GM12878 (cell line): ENCODE data around the gene SEMA4D. TPM values are rescaled to one million over a fixed set of nuclear protein-coding genes. Genes with fewer than 3 reads are reported as not detected.

ENCODE experiments used
- ATAC-seq: fragments of 200-7000 bp; cut with Tn5 transposase; 3 replicates; pipeline ENCODE4 v1.9.1; 2020; ENCODE audit warnings: mild to moderate bottlenecking, moderate library complexity
- BruUV-seq: library from RNA; stranded (reverse); fragments of 400-500 nt; replicated peaks from 2 replicates; lab custom pipeline; 2021; lab: Mats Ljungman, UMichigan
- CTCF ChIA-PET: fragments of 300-600 bp; sonication (Branson Sonifier 250); formaldehyde crosslinking; extraction: SDS; loops from one replicate; lab custom pipeline; 2021; ENCODE audit warnings: inconsistent platforms; lab: Yijun Ruan, JAX
- POLR2A ChIA-PET: fragments of 350-600 bp; formaldehyde crosslinking; extraction: SDS; loops from one replicate; lab custom pipeline; 2021; ENCODE audit warnings: inconsistent platforms; lab: Charles Lee
- RAD21 ChIA-PET: fragments of 300-600 bp; sonication (Branson Sonifier 250); formaldehyde crosslinking; loops from one replicate; lab custom pipeline; 2023; ENCODE audit warnings: antibody characterized with exemption; ENCODE audit not compliant: unreplicated experiment; lab: Charles Lee
- SMC1A ChIA-PET: fragments of 300-600 bp; sonication (Branson Sonifier 250); formaldehyde crosslinking; loops from one replicate; lab custom pipeline; 2023; ENCODE audit not compliant: unreplicated experiment, uncharacterized antibody; lab: Charles Lee
- DNase-seq: peaks from one replicate; pipeline ENCODE4 v3.0.0-alpha.2; 2011; ENCODE audit warnings: low read depth, low spot score
- FAIRE-seq: peaks from 3 replicates; lab custom pipeline; 2011; peaks lifted over from hg19 to GRCh38; lab: Jason Lieb, UNC
- H2AFZ ChIP-seq: 2 replicates; pipeline ENCODE4 v1.6.0; 2011; ENCODE audit warnings: low read depth, low read length, control low read depth; ENCODE audit not compliant: control insufficient read depth
- H3K27ac ChIP-seq: 2 replicates; pipeline ENCODE4 v1.5.1; 2011; ENCODE audit warnings: control low read depth; ENCODE audit not compliant: control insufficient read depth, insufficient read depth
- H3K27me3 ChIP-seq, 2 experiments: replicated peaks in 1 of 2; 2 replicates each; pipeline versions ENCODE4 v1.6.0 to v1.6.1; 2011; ENCODE audit warnings: low read length in 1 of 2; ENCODE audit not compliant: control insufficient read depth in 2 of 2, insufficient read depth in 2 of 2
- H3K36me3 ChIP-seq, 2 experiments: 2 replicates each; pipeline ENCODE4 v1.5.1; 2011; ENCODE audit warnings: low read length in 1 of 2; ENCODE audit not compliant: control insufficient read depth in 2 of 2, insufficient read depth in 2 of 2
- H3K4me1 ChIP-seq: 2 replicates; pipeline ENCODE4 v1.6.1; 2011; ENCODE audit warnings: mild to moderate bottlenecking, low read length, moderate library complexity, mixed read lengths; ENCODE audit not compliant: control insufficient read depth, insufficient read depth
- H3K4me2 ChIP-seq: 2 replicates; pipeline ENCODE4 v1.6.0; 2011; ENCODE audit warnings: control low read depth; ENCODE audit not compliant: control insufficient read depth, insufficient read depth
- H3K4me3 ChIP-seq: fragments of 200-600 bp; sonication (generic); 2 replicates; pipeline ENCODE4 v1.5.1; 2016
- H3K79me2 ChIP-seq: 2 replicates; pipeline ENCODE4 v1.6.0; 2011; ENCODE audit warnings: low read length; ENCODE audit not compliant: control insufficient read depth, insufficient read depth
- H3K9ac ChIP-seq: 2 replicates; pipeline ENCODE4 v1.8.0; 2011; ENCODE audit warnings: low read length, control low read depth, mixed read lengths; ENCODE audit not compliant: control insufficient read depth, insufficient read depth
- H3K9me3 ChIP-seq: replicated peaks from 3 replicates; pipeline ENCODE4 v1.5.1; 2011; ENCODE audit warnings: mild to moderate bottlenecking, low read length; ENCODE audit not compliant: control insufficient read depth, insufficient read depth
- H4K20me1 ChIP-seq: 2 replicates; pipeline ENCODE4 v1.6.0; 2011; ENCODE audit not compliant: control insufficient read depth, insufficient read depth
- CTCF ChIP-seq, 3 experiments: IDR thresholded peaks in 2 of 3; conservative IDR thresholded peaks in 1 of 3; 2 replicates each; pipeline ENCODE4 v1.5.1; 2011; ENCODE audit warnings: low read depth in 3 of 3, low read length in 3 of 3, mild to moderate bottlenecking in 3 of 3, control low read depth in 2 of 3, moderate library complexity in 2 of 3, inconsistent platforms in 1 of 3, mixed read lengths in 1 of 3; ENCODE audit not compliant: control insufficient read depth in 2 of 3, insufficient read depth in 1 of 3; ENCODE audit errors: extremely low read depth in 1 of 3
- JUNB ChIP-seq: IDR thresholded peaks from 2 replicates; pipeline ENCODE4 v1.6.1; 2016; ENCODE audit warnings: antibody characterized with exemption, mild to moderate bottlenecking
- NKRF ChIP-seq: fragments of 450-650 bp; conservative IDR thresholded peaks from 2 replicates; pipeline ENCODE4 v1.6.1; 2017; ENCODE audit warnings: mild to moderate bottlenecking, moderate library complexity
- USF2 ChIP-seq: IDR thresholded peaks from 2 replicates; pipeline ENCODE4 v1.6.1; 2011; ENCODE audit warnings: low read depth, low read length, improper control_type of control experiment, borderline replicate concordance
- ZBTB40 ChIP-seq: fragments of 450-650 bp; IDR thresholded peaks from 2 replicates; pipeline ENCODE4 v1.6.1; 2016; ENCODE audit warnings: mild to moderate bottlenecking, moderate library complexity, borderline replicate concordance
- ZNF687 ChIP-seq: fragments of 450-650 bp; IDR thresholded peaks from 2 replicates; pipeline ENCODE4 v1.6.1; 2017; ENCODE audit warnings: mild to moderate bottlenecking, moderate library complexity
- WGBS: methylation state at CpG from one replicate; pipeline ENCODE4 v1.1.6; 2016; ENCODE audit warnings: low lambda C conversion rate; ENCODE audit not compliant: insufficient replicate concordance, insufficient coverage; ENCODE audit errors: missing lambda C conversion rate; 5-methylcytosine and 5-hydroxymethylcytosine counted together
- in situ Hi-C: fragments of 300-500 bp; cut with MboI; formaldehyde crosslinking; loops from 9 replicates; pipeline ENCODE4 v1.14.3; 2018; ENCODE audit warnings: mixed read lengths
- intact Hi-C: fragments of 100-400 bp; cut with micrococcal nuclease; formaldehyde crosslinking; loops from one replicate; pipeline ENCODE4 v1.14.2; 2022; ENCODE audit not compliant: unreplicated experiment
- polyA plus RNA-seq, 11 experiments: library from polyadenylated mRNA; depleted of rRNA in 4 of 11; unstranded in 6 of 11; stranded (reverse) in 5 of 11; fragments of >200 nt; fragmentation: Nextera tagmentation in 4 of 11; fragmentation: Illumina TruSeq in 1 of 11; extraction: Ambion mirVana in 4 of 11; extraction: Trizol in 1 of 11; gene quantifications; 1 replicate in 1 of 11; 2 replicates in 10 of 11; pipeline versions ENCODE4 v1.2.1 to v1.2.3, GENCODE V29; 2011 to 2016; ENCODE audit warnings: inconsistent platforms in 2 of 11, missing spikeins in 2 of 11, low read depth in 1 of 11
- total RNA-seq, 4 experiments: library from RNA; depleted of rRNA in 3 of 4; stranded (reverse); fragments of >200 nt in 3 of 4; fragmentation: Illumina TruSeq in 1 of 4; extraction: Trizol in 1 of 4; gene quantifications; 2 replicates each; pipeline versions ENCODE4 v1.2.1 to v1.2.3, GENCODE V29; 2013 to 2021

SEMA4D gene
- total and polyA plus RNA-seq, 10 of the 15 experiments (the other 5 are each of a cell fraction or from before 2014, with no cell fraction given) = 15.1 to 136 (median 39.6) TPM

DNA sequence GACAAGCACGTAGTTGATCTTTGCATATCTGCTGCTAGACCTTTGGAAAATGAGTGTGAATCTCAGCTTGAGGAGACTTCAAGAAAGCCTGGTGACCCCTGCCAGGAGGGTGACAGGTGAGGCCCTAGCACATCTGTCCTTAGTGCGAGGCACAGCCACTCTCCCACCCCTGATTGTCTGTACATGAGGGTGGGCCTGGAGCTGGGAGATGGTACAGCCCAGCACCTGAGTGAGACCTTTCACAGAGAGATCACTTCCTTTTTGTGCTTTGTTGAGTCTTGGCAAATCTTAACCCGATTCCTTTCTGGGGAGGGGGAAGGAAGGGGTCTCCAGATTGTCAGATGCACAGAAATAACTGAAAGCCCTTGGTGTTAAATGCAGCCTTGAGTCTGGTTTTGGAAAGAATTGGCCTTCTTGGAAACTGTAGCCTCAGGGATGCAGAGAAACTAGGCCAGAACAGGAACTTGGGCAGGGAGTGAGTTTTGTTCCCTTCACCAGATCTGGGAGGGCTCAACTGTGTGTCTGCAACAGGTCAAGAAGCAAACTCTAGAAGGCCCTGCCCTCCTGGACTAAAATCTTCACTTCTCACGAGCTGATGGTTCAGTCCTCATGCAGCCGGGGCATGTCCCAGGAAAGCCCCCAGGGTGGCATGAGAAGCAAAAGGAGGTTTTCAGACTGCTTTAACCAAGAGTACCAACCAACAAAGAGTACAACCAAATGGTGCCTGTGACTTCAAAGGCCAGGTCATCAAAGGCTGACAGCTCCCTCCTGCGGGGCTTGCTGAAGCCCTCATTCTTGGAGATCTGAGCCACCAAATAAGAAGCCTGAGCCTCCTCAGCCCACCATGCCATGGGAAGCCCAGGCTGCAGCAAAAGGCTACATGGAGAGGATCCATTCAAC is 20.8 kb upstream of the SEMA4D start:
- H3K9me3 ChIP-seq = no peaks in the 10 kb centered on the region
- peaks cover 40% of the 10 kb centered on the region for H3K4me1 ChIP-seq
- FAIRE-seq (no peak), DNase-seq (no peak), ATAC-seq (peak; percentile 41)
- 0 out of 2 replicates have a peak overlapping the region, but pooled peaks have one; percentile 6 for H3K9ac ChIP-seq
- in situ Hi-C loops (no loop called here), intact Hi-C loops (no loop called here)
- ChIA-PET CTCF (interaction anchor here (1.2 to 2.8 kb wide), 8 partner anchors 8 to 144 kb away, joined by 3 to 20 read pairs (median 4); no protein-coding TSS in a partner anchor), SMC1A (interaction anchor here (0.9 to 2.2 kb wide), 9 partner anchors 8 to 52 kb away, joined by 3 to 11 read pairs (median 4); no protein-coding TSS in a partner anchor), POLR2A (interaction anchor here (0.7 to 1.6 kb wide), 6 partner anchors 11 to 52 kb away, joined by 3 to 6 read pairs (median 4); no protein-coding TSS in a partner anchor), RAD21 (interaction anchor here (1.2 to 1.9 kb wide), 4 partner anchors 30 to 144 kb away, joined by 3 to 10 read pairs (median 6); no protein-coding TSS in a partner anchor)
- 40% methylated on average over 6 of the region's 6 CpGs for WGBS
- H3K79me2 ChIP-seq = no peaks in the 10 kb centered on the region
- H3K4me2 ChIP-seq = no peak overlapping the region
- H3K27me3 ChIP-seq = no peaks in the 10 kb centered on the region
- no TSS peak for BruUV-seq
- peak overlapping the region; percentile 14 for H3K27ac ChIP-seq
- no peaks in the 10 kb centered on the region for H3K36me3 ChIP-seq
- H3K4me3 ChIP-seq = no peak overlapping the region
- H2AFZ ChIP-seq = peak overlapping the region; percentile 52
- no peaks in the 10 kb centered on the region for H4K20me1 ChIP-seq
- peak in 2 of 3 experiments; percentile 17 to 30; a peak in 3 of 6 replicates for TF ChIP-seq CTCF (IDR thresholded peaks at IDR 0.05 in 2 of 3, conservative IDR thresholded peaks at IDR 0.05 in 1 of 3; ENCODE audit: control insufficient read depth in 2 of 3, extremely low read depth in 1 of 3, insufficient read depth in 1 of 3, low read depth in 3 of 3, low read length in 3 of 3)
- TF ChIP-seq JUNB = no peak
- no peak for TF ChIP-seq USF2
- peak; percentile 56; the same call in 1 of the 2 replicates for TF ChIP-seq ZNF687
- TF ChIP-seq NKRF = no peak
- no peak for TF ChIP-seq ZBTB40
